GM20431 (cell line): ENCODE data around the gene NCOA7.
"Not testable (repeated sequence)": the region's sequence is repeated elsewhere in the genome, so short reads cannot be mapped to it uniquely, and the experiment has no call there.

Experiments
- in situ Hi-C: fragments of 300-500 bp; cut with MseI, MboI; formaldehyde crosslinking; loops from one replicate; pipeline ENCODE4 v1.15.0; 2020; ENCODE audit warnings: low sequenced_read_pairs; ENCODE audit not compliant: unreplicated experiment

Gene NCOA7

GRCh38 chr6:125899726-125900182 lies 109.0 kb downstream of the NCOA7 start:
- in situ Hi-C loops, result no loop called here

GRCh38 chr6:125904871-125905270 lies 114.1 kb downstream of the NCOA7 start:
- in situ Hi-C loops, result no loop called here

GRCh38 chr6:125906158-125906998 lies 115.6 kb downstream of the NCOA7 start:
- in situ Hi-C loops, result no loop called here

- in situ Hi-C loops, result no loop called here
These were observed 119.8 kb downstream of the NCOA7 start for GRCh38 chr6:125910527-125910926.

- in situ Hi-C loops, result not testable (repeated sequence)
These were observed 120.3 kb downstream of the NCOA7 start for GRCh38 chr6:125911051-125911451.

- in situ Hi-C loops, result not testable (repeated sequence)
These were observed 121.7 kb downstream of the NCOA7 start for GRCh38 chr6:125912430-125912829.

- in situ Hi-C loops, result no loop called here
These were observed 122.4 kb downstream of the NCOA7 start for GRCh38 chr6:125913145-125913544.

- in situ Hi-C loops, result no loop called here
These were observed 123.1 kb downstream of the NCOA7 start for GRCh38 chr6:125913864-125914351.

GRCh38 chr6:125918230-125918629 lies 127.5 kb downstream of the NCOA7 start:
- in situ Hi-C loops, result no loop called here

GRCh38 chr6:125918681-125919566 lies 128.2 kb downstream of the NCOA7 start:
- in situ Hi-C loops, result no loop called here

GRCh38 chr6:125919618-125920017 lies 128.9 kb downstream of the NCOA7 start:
- in situ Hi-C loops, result no loop called here

- in situ Hi-C loops, result no loop called here
These were observed 131.6 kb downstream of the NCOA7 start for GRCh38 chr6:125922322-125922860.

- in situ Hi-C loops, result no loop called here
These were observed 132.7 kb downstream of the NCOA7 start for GRCh38 chr6:125923366-125923877.

GRCh38 chr6:125924169-125924568 lies 133.4 kb downstream of the NCOA7 start:
- in situ Hi-C loops, result no loop called here

- in situ Hi-C loops, result no loop called here
These were observed 134.1 kb downstream of the NCOA7 start for GRCh38 chr6:125924697-125925358.

- in situ Hi-C loops, result no loop called here
These were observed 136.0 kb downstream of the NCOA7 start for GRCh38 chr6:125926711-125927110.

- in situ Hi-C loops, result no loop called here
These were observed 137.0 kb downstream of the NCOA7 start for GRCh38 chr6:125927761-125928160.

GRCh38 chr6:125930765-125931418 lies 140.1 kb downstream of the NCOA7 start:
- in situ Hi-C loops, result no loop called here

- in situ Hi-C loops, result no loop called here
These were observed 141.1 kb downstream of the NCOA7 start for GRCh38 chr6:125931733-125932450.
